OCI-M2 (cell line): Measurements from ENCODE around the gene PLCB1.
"Not testable (repeated sequence)": the region's sequence is repeated elsewhere in the genome, so short reads cannot be mapped to it uniquely, and the experiment has no call there.

Experiments used
- DNase-seq: peaks from one replicate; lab custom pipeline; 2025; ENCODE audit not compliant: unreplicated experiment; lab: John Stamatoyannopoulos, UW

Gene PLCB1

GRCh38 chr20:8330319-8330784, 198.3 kb downstream of the PLCB1 start:
- DNase-seq: no peak

- DNase-seq: no peak
These were observed 199.0 kb downstream of the PLCB1 start for GRCh38 chr20:8330785-8331695.

GRCh38 chr20:8331740-8332412, 199.8 kb downstream of the PLCB1 start:
- DNase-seq: no peak

- DNase-seq: no peak
These were observed 202.6 kb downstream of the PLCB1 start for GRCh38 chr20:8334641-8335040.

- DNase-seq: no peak
These were observed 203.0 kb downstream of the PLCB1 start for GRCh38 chr20:8335059-8335458.

GRCh38 chr20:8335495-8336195, 203.6 kb downstream of the PLCB1 start:
- no peak for DNase-seq

- no peak for DNase-seq
These were observed 207.3 kb downstream of the PLCB1 start for GRCh38 chr20:8339349-8339748.

- DNase-seq: no peak
These were observed 210.3 kb downstream of the PLCB1 start for GRCh38 chr20:8342391-8342790.

- no peak for DNase-seq
These were observed 212.0 kb downstream of the PLCB1 start for GRCh38 chr20:8344106-8344505.

GRCh38 chr20:8344631-8345030, 212.6 kb downstream of the PLCB1 start:
- DNase-seq: no peak

GRCh38 chr20:8346700-8347270, 214.7 kb downstream of the PLCB1 start:
- DNase-seq: no peak

GRCh38 chr20:8350225-8350624, 218.2 kb downstream of the PLCB1 start:
- not testable (repeated sequence) for DNase-seq

- DNase-seq: no peak
These were observed 220.4 kb downstream of the PLCB1 start for GRCh38 chr20:8352486-8352885.

- DNase-seq: no peak
These were observed 221.4 kb downstream of the PLCB1 start for GRCh38 chr20:8353512-8353911.

GRCh38 chr20:8355453-8355852, 223.4 kb downstream of the PLCB1 start:
- no peak for DNase-seq

GRCh38 chr20:8356806-8357205, 224.7 kb downstream of the PLCB1 start:
- no peak for DNase-seq

- DNase-seq: no peak
These were observed 225.6 kb downstream of the PLCB1 start for GRCh38 chr20:8357703-8358102.

- DNase-seq: no peak
These were observed 228.0 kb downstream of the PLCB1 start for GRCh38 chr20:8360035-8360434.

- DNase-seq: no peak
These were observed 229.1 kb downstream of the PLCB1 start for GRCh38 chr20:8361006-8361652.

- DNase-seq: no peak
These were observed 229.7 kb downstream of the PLCB1 start for GRCh38 chr20:8361779-8362178.

- no peak for DNase-seq
These were observed 230.4 kb downstream of the PLCB1 start for GRCh38 chr20:8362457-8362856.
